SW 1271 (cell line): Measurements from ENCODE around the gene RFT1.
"Not testable (repeated sequence)": the region's sequence is repeated elsewhere in the genome, so short reads cannot be mapped to it uniquely, and the experiment has no call there.

Experiments used
- DNase-seq, 2 experiments: peaks; one replicate each; lab custom pipeline; 2025; lab: John Stamatoyannopoulos, UW

The RFT1 gene

DNA sequence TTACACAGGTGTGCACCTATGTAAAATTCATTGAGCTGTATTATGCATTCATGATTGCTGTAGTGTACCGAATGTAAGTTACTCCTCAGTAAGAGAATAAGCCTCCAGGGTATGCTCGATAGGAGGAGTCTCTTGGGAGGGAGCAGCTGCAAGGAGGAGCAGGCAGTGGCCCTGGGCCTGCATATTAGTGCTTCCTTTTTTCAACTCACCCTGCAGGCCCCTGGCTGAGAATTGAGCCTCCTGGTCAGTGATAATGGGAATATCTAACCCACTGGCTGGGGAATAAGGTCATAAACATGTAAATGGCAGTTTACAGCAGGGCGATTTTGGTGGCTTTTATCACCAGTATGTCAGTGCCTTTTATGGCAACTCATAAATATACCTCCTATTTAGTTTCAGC, 62.7 kb downstream of the RFT1 start:
- DNase-seq = no peak

DNA sequence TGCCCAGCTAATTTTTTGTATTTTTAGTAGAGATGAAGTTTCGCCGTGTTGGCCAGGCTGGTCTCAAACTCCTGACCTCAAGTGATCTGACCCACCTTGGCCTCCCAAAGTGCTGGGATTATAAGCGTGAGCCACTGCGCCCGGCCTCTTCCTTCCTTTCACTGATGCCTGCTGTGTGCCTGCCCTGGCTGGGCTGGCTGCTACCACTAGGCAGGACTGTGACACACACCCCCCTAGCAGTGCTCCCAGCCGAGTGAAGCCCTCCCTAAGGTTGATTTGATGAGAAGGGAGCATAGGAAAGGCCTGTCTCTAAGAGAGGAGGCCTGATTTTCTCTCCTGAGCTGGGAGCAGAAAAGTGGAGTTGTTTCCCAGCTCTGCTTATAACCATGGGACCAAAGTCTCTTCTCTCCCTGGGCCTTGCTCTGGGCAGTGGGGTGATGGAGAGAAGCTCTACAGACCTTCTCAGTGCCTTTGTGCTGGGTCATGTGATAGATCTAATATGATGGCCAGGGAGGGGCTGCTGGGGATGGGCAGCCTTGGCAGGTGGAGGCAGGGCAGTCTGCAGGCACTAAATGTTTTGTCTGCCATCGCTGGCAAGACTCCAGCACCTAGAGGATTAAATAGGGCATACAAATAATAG, 64.3 kb downstream of the RFT1 start:
- no peak for DNase-seq

DNA sequence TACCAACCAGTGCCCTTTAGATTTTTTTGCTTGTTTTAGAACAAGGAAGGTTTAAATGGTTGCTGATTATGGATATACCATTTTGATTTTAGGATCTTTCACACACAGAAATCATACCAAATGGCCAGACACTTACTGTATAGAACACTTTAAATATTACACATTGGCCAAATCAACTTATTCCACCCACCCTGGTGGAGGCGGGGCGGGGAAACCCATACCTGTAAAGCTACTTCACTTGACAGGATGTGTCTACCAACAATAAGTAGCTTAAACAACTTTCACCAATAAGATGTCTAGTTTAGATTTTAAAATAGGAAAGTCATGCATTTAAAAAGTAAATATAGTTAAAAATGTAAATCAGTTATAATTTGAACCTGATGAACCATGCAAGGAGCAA, 67.3 kb downstream of the RFT1 start:
- DNase-seq = no peak

DNA sequence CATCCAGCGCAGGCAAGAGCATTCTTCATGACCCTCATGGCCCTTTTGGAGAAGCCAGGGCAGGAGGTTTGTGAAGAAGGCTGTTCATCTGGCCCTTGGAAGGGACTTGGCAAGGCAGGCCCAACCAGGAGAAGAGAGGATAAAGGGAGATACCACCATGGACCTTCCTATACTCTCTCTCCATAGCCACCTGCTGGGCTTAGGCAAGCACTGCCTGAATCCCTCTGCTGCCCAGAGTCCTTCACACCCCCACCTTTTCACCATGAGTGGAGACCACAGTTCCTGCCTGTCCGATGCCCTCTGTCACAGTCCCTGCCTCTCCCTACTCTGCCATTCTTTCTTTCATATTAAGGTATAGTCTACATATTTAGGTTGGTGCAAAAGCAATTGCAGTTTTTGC, 73.8 kb downstream of the RFT1 start:
- peak in 1 of 2 experiments; percentile 14 for DNase-seq

DNA sequence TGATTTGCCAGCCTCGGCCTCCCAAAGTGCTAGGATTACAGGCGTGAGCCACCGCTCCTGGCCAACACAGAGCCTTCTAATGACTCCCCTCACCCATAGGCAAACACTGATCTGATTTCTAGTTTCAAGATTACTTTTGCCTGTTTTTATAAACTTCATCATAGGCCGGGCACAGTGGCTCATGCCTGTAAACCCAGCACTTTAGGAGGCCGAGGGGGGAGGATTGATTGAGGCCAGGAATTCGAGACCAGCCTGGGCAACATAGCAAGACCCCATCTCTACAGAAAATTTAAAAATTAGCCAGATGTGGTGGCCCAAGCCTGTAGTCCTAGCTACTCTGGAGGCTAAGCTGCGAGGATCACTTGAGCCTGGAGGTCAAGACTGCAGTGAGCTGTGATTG, 76.0 kb downstream of the RFT1 start:
- not testable (repeated sequence) for DNase-seq

DNA sequence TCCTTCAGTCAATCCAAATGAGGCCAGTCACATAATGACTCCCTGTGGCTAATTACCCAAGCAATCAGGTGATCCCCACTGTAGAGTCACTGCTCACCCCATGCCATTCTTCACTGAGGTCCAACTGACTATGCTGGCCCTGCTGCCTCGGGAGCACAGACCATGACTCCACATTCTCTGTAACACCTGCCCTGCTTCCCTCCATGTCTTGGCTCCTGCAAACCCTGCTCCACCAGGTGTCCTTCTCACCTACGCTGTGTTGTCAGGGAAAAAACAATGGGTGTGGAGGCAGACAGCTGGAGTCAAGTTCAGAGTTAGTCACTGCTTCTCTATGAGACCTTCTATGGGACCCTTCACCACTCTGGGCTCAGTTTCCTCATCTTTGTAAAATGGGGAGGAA, 78.3 kb downstream of the RFT1 start:
- no peak for DNase-seq

DNA sequence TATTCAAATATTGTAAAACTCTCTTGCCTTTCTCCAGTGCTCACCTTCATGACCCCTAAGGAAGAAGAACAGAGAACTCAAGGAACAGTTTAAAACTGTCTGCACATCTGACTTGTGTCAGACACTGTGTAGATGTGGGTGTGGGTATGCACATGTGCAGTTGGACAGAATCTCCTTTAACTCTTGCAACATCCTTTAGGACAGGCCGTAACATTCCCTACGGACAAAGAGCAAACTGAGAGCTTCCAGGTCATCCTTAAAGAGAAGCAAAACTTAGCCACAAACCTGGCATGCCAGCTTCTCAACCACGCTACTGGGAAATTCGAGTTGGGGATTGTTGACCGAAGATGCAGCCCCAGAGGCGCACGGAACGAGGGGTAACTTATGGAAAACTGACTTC, 80.2 kb downstream of the RFT1 start:
- no peak for DNase-seq

DNA sequence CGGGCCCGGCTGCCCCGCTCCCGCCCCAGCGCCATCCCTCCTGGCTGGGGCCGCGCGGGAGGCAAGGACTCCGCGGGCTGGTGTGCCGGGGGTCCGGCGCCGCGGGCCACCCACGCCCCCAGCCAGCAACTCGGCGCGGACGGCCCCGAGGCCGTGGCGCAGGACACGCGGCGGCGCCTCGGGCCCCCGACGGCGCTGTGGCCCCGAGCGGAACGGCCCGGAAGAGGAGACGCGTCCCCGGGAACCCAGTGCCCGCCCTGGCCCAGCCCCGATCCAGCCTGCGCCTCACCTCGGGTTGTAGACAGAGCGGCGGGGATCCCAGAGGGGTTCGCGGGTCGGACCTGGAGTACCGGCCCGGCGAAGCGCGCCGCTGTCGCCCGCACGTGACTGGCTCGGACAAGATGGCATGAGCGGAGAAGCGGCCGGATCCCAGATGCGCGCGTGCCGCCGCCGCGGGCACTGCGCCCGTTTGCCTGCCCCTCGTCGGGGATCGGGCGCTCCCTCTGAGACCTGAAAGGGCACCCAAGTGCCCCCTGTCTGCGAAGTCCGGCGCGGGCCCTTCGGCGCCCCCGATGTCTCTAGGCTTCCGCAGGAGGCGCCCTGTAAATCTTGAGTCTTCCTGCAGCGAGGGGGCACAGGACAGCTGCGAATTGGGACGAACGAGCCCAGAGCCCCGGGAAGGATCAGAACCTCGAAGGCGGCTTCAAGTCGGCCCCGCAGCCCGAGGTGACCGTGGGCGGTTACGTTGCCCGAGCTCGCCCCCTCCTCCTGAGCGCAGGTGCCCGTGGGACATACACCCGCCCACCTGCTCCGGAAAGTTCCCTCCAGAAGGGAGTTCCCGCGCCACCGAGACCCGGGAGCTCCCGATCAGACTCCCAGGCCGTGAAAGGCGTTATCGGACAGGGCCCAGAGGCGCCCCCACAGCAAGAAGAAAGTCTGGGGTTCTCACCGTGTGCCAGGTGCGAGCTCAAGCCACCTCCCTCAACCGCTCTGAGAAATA, 83.8 kb downstream of the RFT1 start:
- DNase-seq = peak; percentile 9 to 54

DNA sequence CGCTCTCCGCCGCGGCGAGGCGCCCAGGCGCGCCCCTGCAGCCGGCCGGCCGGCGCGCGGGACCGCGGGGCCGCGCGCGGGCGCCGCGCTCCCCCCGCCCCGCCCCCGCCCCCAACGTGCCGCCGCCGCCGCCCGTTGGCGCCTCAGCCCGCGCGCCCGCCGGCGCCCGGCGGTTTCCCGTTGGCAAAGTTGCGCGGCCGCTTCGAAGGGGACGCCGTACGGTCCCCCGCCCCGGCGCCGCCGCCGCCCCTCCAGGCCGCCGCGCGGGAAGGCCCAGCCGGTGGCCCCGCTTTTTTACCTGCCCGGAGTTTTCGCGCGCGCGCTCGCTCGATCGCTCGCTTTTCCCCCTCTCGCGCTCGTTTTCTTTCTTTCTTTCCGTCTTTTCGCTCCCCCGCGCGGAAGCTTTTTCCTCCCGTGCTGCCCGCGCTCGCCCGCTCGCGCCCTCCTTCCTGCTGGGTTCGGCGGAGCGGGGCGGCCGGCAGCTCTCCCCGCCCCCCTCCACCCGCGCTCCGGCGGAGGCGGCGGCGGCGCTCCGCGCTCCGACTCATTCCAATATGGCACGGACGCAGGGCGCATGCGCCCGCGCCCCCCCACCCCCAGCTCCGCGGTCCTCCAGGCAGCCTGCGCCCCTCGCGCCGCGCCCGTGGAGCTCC, 84.6 kb downstream of the RFT1 start, which contains the start of gene SFMBT1:
TSS of gene SFMBT1 (minus strand) at position 556 of the 653 bp plus-strand sequence. CDS start 76,945 bp downstream, outside the sequence.
- peak in 1 of 2 experiments; percentile 19 for DNase-seq

DNA sequence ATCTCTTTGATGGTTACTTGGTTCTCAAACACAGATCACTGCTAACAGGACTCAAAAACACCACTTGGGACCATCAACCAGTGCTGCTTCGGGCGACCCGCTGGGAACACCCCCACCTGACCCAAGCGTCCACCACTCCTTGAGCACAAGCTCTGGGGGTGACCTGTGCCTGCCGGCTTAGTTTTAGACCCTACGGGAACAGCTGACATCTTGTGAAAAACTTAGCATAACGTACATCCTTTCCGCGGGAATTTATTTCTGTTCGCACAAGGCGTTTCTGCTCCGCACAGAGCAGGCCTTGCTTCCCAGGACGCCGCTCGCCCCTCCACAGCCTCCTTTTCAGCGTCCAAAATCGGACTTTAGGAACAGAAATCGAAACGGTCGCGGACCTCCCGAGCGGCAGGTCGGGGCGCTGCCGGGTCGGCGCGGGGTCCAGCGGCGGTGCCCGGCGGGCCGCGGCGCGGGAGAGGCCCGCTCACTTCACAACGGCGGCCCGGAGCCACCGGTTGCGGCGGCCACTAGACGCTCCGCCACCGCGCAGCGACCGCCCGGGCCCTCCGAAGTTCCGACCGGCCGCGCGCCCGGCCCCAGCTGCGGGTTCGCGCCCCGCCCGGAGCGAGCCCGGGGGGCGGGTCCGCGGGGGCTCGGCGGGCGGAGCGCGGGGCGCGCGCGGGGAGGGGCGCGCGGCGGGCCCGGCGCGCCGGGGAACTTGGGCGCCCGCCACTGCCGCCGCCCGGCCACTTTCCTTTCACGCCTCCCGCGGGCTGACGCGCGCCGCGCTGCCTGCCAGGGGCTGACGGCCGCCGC, 85.3 kb downstream of the RFT1 start:
- DNase-seq = peak in 1 of 2 experiments; percentile 23

DNA sequence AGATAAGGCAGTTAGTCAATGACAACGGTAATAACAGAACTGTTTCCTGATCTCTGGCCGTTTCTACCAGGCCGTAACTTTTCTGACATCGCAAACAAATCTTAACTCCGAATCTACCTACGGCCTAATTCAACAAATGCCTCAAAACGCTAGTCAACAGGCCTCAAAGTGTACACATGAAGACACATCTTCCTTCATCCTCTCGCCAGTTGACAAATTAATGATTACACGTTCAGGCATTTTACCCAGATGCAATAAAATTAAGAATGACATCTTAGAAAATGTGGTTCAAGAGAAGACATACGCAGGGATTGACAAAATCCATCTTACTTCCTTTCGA, 85.9 kb downstream of the RFT1 start:
- DNase-seq = no peak

DNA sequence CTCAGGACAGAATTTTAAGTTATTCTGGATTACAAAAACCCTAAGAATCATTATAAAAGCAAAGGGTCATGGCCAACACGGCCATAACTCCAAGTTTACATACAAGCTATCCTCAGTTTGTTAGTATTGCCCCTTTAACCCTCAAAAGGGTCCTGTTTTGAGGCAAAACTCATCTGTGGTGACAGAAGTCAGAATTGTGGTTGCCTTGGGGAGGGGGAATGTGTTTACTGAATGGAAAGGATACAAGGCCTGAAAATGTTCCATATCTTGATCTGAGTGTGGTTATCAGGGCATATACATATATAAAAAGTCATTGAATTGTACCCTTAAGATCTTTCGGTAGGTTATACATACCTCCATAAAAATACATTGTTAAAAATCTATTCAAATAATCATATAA, 86.5 kb downstream of the RFT1 start:
- no peak for DNase-seq

DNA sequence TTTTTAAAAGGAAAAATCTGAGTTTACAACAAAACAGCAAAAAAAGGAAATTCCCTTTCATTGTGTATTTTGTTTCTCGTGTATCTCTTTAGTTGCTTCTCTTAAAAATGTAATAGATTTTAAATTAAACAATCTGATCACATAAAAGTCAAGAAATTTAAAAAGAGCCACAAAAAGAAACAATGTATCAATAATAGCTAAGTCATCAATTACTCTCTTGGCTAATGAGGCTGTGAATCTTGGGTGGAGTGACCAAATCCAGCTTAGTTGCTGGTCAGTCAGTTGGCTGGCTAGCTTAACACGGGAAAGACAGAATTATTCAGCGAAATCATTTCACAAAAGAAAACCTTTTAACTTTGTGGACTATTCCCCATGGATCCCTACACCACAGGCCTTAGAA, 87.6 kb downstream of the RFT1 start:
- DNase-seq = no peak

DNA sequence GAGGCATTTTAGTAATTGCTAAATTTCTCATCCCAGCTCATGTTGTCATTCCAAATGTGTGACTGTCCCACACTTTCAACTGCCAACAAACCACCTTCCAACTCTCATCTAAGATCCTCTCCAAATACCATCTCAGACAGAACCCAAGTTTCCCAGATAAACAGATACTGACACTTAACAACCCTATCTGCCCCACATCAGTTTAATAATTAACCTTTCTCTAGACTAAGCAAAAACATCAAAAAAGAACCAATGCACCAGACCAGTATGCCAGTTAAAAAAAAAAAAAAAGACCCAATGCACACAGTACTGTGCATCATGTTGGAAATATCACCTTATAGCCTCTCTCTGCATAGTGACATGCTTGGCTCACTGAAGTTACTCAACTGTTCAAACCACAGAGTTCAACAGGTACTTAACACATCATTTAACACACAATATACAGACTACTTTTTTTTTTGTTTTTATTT, 89.8 kb downstream of the RFT1 start:
- no peak for DNase-seq

DNA sequence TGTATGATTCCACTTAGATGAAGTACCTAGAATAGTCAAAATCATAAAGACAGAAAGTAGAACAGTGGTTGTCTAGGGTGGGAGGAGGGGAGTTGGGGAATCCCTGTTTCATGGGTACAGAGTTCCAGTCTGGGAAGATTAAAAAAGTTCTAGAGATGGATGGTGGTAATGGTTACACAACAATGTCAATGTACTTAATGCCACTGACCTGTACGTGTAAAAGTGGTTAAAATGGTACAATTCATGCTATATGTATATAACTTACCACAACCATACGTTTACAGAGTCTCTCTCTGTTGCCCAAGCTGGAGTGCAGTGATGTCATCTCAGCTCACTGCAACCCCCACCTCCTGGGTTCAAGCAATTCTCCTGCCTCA, 90.9 kb downstream of the RFT1 start:
- DNase-seq = no peak

DNA sequence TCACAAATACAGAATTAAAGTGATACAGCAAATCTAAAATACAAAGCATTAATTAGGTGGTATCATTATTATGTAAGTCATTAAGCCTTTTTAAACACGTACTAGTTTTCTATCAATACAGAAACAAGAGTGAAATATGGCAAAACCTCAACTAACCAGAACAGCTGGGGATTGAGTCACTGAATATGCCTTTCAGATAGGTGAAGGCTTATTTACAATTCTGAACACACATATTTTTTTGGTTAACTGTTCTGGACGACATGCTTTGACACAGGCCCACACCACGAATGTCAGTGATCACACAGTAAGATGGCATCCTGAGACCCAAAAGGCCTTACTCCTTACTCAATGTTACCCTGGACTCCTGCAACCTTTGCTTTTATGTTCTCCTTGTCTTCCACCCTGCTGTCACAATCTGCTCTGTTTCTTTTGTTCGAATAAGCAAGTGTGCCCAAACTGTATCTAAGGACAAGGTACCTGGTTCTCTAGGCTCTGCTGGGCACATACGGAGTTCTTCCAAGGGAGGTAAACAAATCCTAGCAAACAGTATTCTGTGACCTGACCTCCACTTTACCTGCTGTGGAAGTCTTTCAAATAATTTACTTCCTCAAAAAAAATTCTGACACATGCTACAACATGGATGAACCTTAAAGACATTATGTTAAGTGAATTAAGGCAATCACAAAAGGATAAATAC, 91.4 kb downstream of the RFT1 start:
- no peak for DNase-seq
